Immature natural killer cell (primary cell): ENCODE results near the gene PRSS35. TPM values are rescaled to one million over a fixed set of nuclear protein-coding genes. Genes with fewer than 3 reads are reported as not detected.
"Not testable (repeated sequence)": the region's sequence is repeated elsewhere in the genome, so short reads cannot be mapped to it uniquely, and the experiment has no call there.

Experiments
- DNase-seq, 3 donors: peaks; one replicate each; pipeline ENCODE4 v3.0.0; 2022; ENCODE audit warnings: mixed read lengths in 1 of 3
- H3K27ac Mint-ChIP-seq, 6 donors: one replicate each; pipeline ENCODE4 v1.8.0; 2020; ENCODE audit warnings: mixed read lengths in 6 of 6, mild to moderate bottlenecking in 5 of 6, inconsistent platforms in 4 of 6, moderate library complexity in 3 of 6
- H3K27me3 Mint-ChIP-seq, 3 donors: one replicate each; pipeline ENCODE4 v1.8.0; 2020 to 2021; ENCODE audit warnings: low read depth in 3 of 3, mild to moderate bottlenecking in 3 of 3, mixed read lengths in 3 of 3, moderate library complexity in 3 of 3, inconsistent platforms in 1 of 3
- H3K36me3 Mint-ChIP-seq, 3 donors: one replicate each; pipeline ENCODE4 v1.8.0; 2020; ENCODE audit warnings: mixed read lengths in 3 of 3, inconsistent platforms in 2 of 3, mild to moderate bottlenecking in 2 of 3
- H3K4me1 Mint-ChIP-seq, 2 donors: one replicate each; pipeline ENCODE4 v1.8.0; 2020; ENCODE audit warnings: inconsistent platforms in 2 of 2, mild to moderate bottlenecking in 2 of 2, mixed read lengths in 2 of 2, moderate library complexity in 1 of 2
- H3K4me3 Mint-ChIP-seq, 5 donors: one replicate each; pipeline ENCODE4 v1.8.0; 2020; ENCODE audit warnings: mild to moderate bottlenecking in 5 of 5, mixed read lengths in 5 of 5, inconsistent platforms in 3 of 5, moderate library complexity in 3 of 5
- H3K9me3 Mint-ChIP-seq, 6 donors: one replicate each; pipeline ENCODE4 v1.8.0; 2020; ENCODE audit warnings: mild to moderate bottlenecking in 6 of 6, mixed read lengths in 6 of 6, inconsistent platforms in 4 of 6, moderate library complexity in 3 of 6
- polyA plus RNA-seq, 3 donors: library from polyadenylated mRNA; unstranded; fragments of 300-500 nt; fragmentation: Illumina TruSeq; gene quantifications; one replicate each; pipeline ENCODE4 v1.2.3, GENCODE V29; 2021

PRSS35 gene
- polyA plus RNA-seq, 3 donors from 2014 or later: 0.16 to 0.30 TPM; not detected in 1

DNA sequence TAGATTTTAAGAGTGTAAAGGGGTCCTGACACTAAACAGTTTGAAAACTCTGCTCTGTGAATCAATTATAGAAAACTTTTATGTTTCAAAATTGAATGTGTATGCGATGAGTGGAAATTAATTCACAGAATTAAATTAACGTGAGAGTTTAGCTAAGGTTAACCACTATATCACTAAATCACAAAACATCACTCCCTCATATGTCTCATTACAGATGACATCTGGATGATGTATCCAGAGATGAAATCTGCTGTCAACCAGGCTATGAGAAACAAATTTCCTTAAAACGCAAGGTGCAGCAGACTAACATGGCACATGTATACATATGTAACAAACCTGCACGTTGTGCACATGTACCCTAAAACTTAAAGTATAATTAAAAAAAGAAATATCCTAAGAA, 27.3 kb downstream of the PRSS35 start:
- no peak for DNase-seq
- H3K27ac Mint-ChIP-seq: no peak overlapping the region
- no peaks in the 10 kb centered on the region for H3K4me1 Mint-ChIP-seq
- peaks cover under 1 to 11% (median 7%) of the 10 kb centered on the region in 3 donors for H3K27me3 Mint-ChIP-seq
- no peak overlapping the region for H3K4me3 Mint-ChIP-seq
- no peaks in the 10 kb centered on the region for H3K9me3 Mint-ChIP-seq
- no peaks in the 10 kb centered on the region for H3K36me3 Mint-ChIP-seq

DNA sequence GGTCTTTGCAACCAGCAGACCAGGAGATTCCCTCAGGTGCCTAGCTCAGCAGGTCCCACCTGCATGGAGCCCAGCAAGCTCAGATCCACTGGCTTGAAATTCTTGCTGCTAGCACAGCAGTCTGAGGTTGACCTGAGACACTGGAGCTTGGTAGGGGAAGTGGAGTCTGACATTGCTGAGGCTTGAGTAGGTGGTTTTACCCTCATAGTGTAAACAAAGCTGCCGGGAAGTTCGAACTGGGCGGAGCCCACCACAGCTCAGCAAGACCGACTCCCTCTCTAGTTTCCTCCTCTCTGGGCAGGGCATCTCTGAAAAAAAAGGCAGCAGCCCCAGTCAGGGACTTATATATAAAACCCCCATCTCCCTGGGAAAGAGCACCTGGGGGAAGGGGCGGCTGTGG, 34.3 kb downstream of the PRSS35 start:
- peak overlapping the region in 3 of 5 donors; percentile 2 to 34 (median 30) for H3K4me3 Mint-ChIP-seq
- no peaks in the 10 kb centered on the region for H3K36me3 Mint-ChIP-seq
- DNase-seq: peak in 1 of 3 donors; percentile 4
- H3K4me1 Mint-ChIP-seq: peaks cover 16% of the 10 kb centered on the region in 2 donors
- peaks cover 3 to 14% (median 3%) of the 10 kb centered on the region in 3 donors for H3K27me3 Mint-ChIP-seq
- H3K27ac Mint-ChIP-seq: no peak overlapping the region
- H3K9me3 Mint-ChIP-seq: peaks cover 0 to 13% (median 0%) of the 10 kb centered on the region in 6 donors

DNA sequence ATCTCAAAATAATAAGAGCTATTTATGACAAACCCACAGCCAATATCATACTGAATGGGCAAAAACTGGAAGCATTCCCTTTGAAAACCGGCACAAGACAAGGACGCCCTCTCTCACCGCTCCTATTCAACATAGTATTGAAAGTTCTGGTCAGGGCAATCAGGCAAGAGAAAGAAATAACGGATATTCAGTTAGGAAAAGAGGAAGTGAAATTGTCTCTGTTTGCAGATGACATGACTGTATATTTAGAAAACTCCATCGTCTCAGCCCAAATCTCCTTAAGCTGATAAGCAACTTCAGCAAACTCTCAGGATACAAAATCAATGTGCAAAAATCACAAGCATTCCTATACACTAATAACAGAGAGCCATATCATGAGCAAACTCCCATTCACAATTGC, 38.1 kb downstream of the PRSS35 start:
- Mint-ChIP-seq H3K9me3 (peaks cover 0 to 13% (median 0%) of the 10 kb centered on the region in 6 donors), H3K4me1 (peaks cover 16% of the 10 kb centered on the region in 2 donors)
- H3K27me3 Mint-ChIP-seq, DNase-seq, H3K36me3 Mint-ChIP-seq, H3K27ac Mint-ChIP-seq, H3K4me3 Mint-ChIP-seq: not testable (repeated sequence)

GRCh38 chr6:83551748-83552147, 39.4 kb downstream of the PRSS35 start:
- H3K4me3 Mint-ChIP-seq, H3K36me3 Mint-ChIP-seq, DNase-seq, H3K4me1 Mint-ChIP-seq, H3K27ac Mint-ChIP-seq, H3K27me3 Mint-ChIP-seq: not testable (repeated sequence)
- H3K9me3 Mint-ChIP-seq: peaks cover 0 to 13% (median 0%) of the 10 kb centered on the region in 6 donors

DNA sequence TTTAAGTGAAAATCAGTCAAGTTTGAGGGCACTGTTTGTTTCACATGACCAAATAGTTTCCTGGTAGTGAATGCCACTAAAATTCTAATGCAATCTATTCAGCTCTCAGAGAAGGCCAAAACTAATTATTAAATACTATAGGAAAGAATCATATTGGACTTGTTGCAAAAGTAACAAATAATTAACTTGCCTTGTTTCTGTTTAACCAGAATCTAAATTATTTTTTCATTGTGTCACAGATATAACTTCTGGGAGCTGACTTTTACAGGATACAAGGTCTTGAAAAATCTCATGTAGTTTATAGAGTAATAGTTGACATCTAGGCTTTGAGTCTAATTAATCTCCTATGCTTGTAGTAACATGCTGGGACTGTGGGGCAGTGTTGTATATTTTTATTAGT, 44.5 kb downstream of the PRSS35 start:
- no peak for DNase-seq
- no peak overlapping the region for H3K4me3 Mint-ChIP-seq
- no peak overlapping the region for H3K27ac Mint-ChIP-seq
- H3K36me3 Mint-ChIP-seq: no peaks in the 10 kb centered on the region
- peaks cover 0 to 6% (median 1%) of the 10 kb centered on the region in 3 donors for H3K27me3 Mint-ChIP-seq
- no peaks in the 10 kb centered on the region for H3K4me1 Mint-ChIP-seq
- peaks cover 0 to 4% (median 0%) of the 10 kb centered on the region in 6 donors for H3K9me3 Mint-ChIP-seq

DNA sequence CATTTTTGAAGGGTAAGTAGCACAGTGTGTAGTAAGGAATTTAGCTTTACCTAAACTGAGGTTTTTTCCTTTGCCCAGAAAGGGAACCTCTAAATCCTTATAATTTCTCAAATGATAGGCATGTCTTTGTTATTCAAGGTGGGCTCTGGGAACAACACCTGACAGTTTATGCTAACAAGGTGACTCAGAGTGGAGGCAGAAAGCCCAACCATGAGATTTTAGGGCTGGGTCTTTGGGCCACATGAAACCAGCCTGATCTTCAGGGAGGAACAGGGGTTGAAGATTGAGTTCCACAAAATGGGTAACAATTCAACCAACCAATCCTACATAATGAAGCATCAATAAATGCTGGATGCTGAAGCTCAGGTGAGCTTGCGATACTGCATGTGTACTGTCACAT, 46.6 kb downstream of the PRSS35 start:
- H3K27me3 Mint-ChIP-seq: peaks cover 0 to 6% (median 1%) of the 10 kb centered on the region in 3 donors
- no peaks in the 10 kb centered on the region for H3K4me1 Mint-ChIP-seq
- DNase-seq: no peak
- H3K27ac Mint-ChIP-seq: no peak overlapping the region
- no peak overlapping the region for H3K4me3 Mint-ChIP-seq
- no peaks in the 10 kb centered on the region for H3K36me3 Mint-ChIP-seq
- peaks cover 0 to 7% (median 4%) of the 10 kb centered on the region in 6 donors for H3K9me3 Mint-ChIP-seq

DNA sequence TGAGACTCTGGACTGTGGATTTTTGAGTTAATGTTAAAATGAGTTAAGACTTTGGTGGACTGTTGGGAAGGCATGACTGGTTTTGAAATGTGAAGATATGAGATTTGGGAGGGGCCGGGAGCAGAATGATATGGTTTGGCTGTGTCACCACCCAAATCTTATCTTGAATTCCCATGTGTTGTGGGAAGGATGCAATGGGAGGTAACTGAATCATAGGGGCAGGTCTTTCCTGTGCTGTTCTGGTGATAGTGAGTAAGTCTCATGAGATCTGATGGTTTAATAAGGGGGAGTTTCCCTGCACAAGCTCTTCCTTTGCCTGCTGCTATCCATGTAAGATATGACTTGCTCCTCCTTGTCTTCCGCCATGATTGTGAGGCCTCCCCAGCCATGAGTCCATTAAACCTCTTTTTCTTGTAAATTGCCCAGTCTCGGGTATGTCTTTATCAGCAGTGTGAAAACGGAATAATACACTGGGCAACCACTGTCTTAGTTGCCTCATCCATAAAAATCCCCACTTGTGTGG, 59.4 kb downstream of the PRSS35 start:
- not testable (repeated sequence) for H3K4me3 Mint-ChIP-seq, H3K4me1 Mint-ChIP-seq, H3K9me3 Mint-ChIP-seq, DNase-seq, H3K27ac Mint-ChIP-seq, H3K27me3 Mint-ChIP-seq, H3K36me3 Mint-ChIP-seq

DNA sequence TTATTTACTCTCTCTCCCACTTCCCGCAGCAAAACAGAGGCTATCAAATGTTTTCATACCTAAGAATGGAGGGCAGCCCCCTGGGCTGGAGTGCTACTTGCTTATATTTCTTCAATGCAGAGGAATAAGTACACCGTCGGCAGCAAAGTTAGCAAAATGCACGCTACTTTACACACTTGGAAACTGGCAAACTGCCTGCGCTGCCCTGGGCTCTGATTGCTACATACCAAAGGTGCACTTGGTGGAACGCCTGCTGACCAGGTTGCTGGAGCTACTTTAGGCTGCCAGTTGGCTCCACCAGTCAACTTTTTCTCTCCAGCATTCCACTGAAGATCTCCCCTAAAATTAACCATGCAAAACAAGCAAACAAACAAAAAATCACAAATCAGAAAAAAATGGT, 62.4 kb downstream of the PRSS35 start:
- peaks cover 0 to 5% (median 0%) of the 10 kb centered on the region in 3 donors for H3K27me3 Mint-ChIP-seq
- no peaks in the 10 kb centered on the region for H3K4me1 Mint-ChIP-seq
- no peak overlapping the region for H3K4me3 Mint-ChIP-seq
- no peaks in the 10 kb centered on the region for H3K36me3 Mint-ChIP-seq
- DNase-seq: no peak
- H3K27ac Mint-ChIP-seq: no peak overlapping the region
- peaks cover 0 to 5% (median 0%) of the 10 kb centered on the region in 6 donors for H3K9me3 Mint-ChIP-seq

Other genes starting within 250 kb of the PRSS35 start
- under 1 TPM in 1 of 3 donors, not detected in 2; 0.38 TPM for gene ME1, start 81.5 kb upstream of the PRSS35 start, polyA plus RNA-seq
- not detected for gene SNAP91, start 196.6 kb downstream of the PRSS35 start, polyA plus RNA-seq